Activated T-helper 17 cell treated with anti-CD3 and anti-CD28 coated beads, Interleukin-2, amount 50 U/mL, for 72 hours (primary cell): ENCODE data around the gene CNTFR. TPM values are rescaled to one million over a fixed set of nuclear protein-coding genes. Genes with fewer than 3 reads are reported as not detected.

Experiments
- ATAC-seq: fragments of 150-1000 bp; cut with Tn5 transposase; replicated peaks from 2 replicates; pipeline ENCODE4 v1.10.0; 2021; ENCODE audit warnings: mild to moderate bottlenecking, moderate library complexity
- H3K27ac Mint-ChIP-seq: one replicate; pipeline ENCODE4 v1.8.0; 2022; ENCODE audit warnings: mixed read lengths
- H3K27me3 Mint-ChIP-seq: one replicate; pipeline ENCODE4 v1.8.0; 2022; ENCODE audit warnings: mixed read lengths
- H3K36me3 Mint-ChIP-seq: one replicate; pipeline ENCODE4 v1.8.0; 2022; ENCODE audit warnings: low read depth, mild to moderate bottlenecking, mixed read lengths
- H3K4me1 Mint-ChIP-seq: one replicate; pipeline ENCODE4 v1.8.0; 2022; ENCODE audit warnings: mixed read lengths
- H3K4me3 Mint-ChIP-seq: one replicate; pipeline ENCODE4 v1.8.0; 2022; ENCODE audit warnings: mild to moderate bottlenecking, mixed read lengths
- H3K9me3 Mint-ChIP-seq: one replicate; pipeline ENCODE4 v1.8.0; 2022; ENCODE audit warnings: mixed read lengths
- total RNA-seq, 2 donors: library from RNA; stranded (reverse); gene quantifications; one replicate each; pipeline ENCODE4 v1.2.3, GENCODE V29; 2022

Gene CNTFR
- total RNA-seq, 2 donors from 2014 or later, result not detected

DNA sequence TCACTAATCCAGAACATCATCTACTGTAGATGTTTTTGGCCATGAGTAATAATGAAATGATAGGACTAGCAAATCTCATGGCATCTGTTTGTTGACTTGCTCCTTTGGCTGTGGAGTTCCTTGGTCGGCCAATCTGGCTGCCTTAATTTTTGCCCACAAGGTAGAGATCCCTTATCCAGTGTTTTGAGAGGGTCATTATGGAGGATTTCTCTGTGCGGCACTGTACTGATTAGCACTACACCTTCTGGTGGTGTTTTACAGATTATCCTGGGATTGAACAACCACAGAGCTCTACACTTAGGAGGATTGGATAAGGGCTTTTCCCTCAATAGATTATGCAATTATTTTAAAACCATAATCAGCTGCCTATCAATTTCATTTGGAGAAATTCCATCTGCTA is 63.5 kb downstream of the CNTFR start:
- Mint-ChIP-seq H3K4me3 (no peak overlapping the region), H3K9me3 (no peaks in the 10 kb centered on the region), H3K36me3 (no peaks in the 10 kb centered on the region), H3K27me3 (peaks cover 22% of the 10 kb centered on the region), H3K4me1 (peaks cover 12% of the 10 kb centered on the region), H3K27ac (no peak overlapping the region)
- ATAC-seq, result no peak

DNA sequence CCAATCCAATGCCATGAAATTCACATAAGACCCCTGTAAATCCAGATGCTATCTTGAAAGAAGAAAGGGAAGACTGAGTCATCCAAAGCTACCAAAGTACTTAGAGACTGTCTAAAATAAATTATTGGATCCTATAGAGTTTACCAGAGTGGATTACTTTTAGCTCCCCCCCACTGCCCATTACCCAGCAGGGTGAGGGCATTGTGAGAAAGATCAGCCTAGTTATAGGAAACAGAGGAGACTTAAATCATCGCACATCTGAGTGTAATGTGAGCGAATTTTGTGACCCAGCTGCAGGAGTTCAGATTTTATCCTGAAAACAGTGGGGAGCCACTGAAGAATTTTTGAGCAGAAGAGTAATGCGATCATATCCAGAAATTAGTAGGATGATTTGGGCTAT is 65.2 kb downstream of the CNTFR start:
- Mint-ChIP-seq H3K4me3 (peak overlapping the region; percentile 44), H3K36me3 (no peaks in the 10 kb centered on the region), H3K27ac (no peak overlapping the region), H3K9me3 (no peaks in the 10 kb centered on the region), H3K4me1 (peaks cover 12% of the 10 kb centered on the region), H3K27me3 (peaks cover 9% of the 10 kb centered on the region)
- ATAC-seq, result no peak

DNA sequence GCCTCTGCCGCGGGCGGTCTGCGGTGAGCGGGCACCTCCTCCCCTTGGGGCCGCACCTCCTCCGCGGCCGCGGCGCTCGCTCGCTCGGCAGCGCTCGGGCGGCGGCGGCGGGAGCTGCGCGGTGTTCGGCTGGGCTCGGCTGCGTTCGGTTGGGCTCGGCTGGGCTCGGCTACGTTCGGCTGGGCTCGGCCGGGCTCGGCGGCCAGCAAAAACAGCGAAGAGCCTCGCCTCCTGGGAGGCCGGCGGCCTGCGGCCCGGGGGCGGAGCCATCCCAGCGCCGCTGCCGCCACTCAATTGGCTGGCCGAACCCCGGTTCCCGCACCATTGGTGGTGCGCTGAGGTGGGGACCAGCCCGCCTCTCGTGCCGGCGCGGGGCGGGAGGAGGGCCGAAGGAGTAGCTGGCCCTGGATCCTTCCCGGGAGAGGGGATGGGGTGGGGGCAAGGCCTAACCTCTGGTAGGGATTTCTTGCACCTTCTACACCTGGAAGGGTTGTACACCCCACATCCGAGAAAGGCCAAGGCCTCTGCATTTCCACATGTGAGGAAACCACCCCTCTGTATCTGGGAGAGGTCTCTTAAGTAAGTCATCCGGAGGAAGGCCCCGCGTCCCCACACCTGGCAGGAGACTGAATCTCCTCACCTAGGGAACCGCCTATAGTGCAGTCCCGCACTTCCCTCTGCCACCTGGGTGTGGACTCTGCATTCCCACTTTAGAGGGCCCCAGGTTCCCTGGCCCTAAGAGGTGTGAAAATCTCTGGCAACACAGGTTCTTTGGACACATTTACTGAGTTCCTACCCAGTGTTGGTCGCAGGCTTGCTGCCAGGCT is 66.3 kb downstream of the CNTFR start, which contains the start of gene ENHO:
Gene ENHO, minus strand, starts transcription at position 20 of the 827 bp plus-strand sequence. CDS start 1,295 bp downstream, outside the sequence.
- peaks cover 6% of the 10 kb centered on the region for H3K27me3 Mint-ChIP-seq
- peak within 1 kb of the TSS; percentile 64 for H3K4me3 Mint-ChIP-seq
- peaks cover 12% of the 10 kb centered on the region for H3K4me1 Mint-ChIP-seq
- no peaks in the 10 kb centered on the region for H3K36me3 Mint-ChIP-seq
- no peaks in the 10 kb centered on the region for H3K9me3 Mint-ChIP-seq
- ATAC-seq, result peak; percentile 96
- H3K27ac Mint-ChIP-seq, result peak within 1 kb of the TSS; percentile 20

DNA sequence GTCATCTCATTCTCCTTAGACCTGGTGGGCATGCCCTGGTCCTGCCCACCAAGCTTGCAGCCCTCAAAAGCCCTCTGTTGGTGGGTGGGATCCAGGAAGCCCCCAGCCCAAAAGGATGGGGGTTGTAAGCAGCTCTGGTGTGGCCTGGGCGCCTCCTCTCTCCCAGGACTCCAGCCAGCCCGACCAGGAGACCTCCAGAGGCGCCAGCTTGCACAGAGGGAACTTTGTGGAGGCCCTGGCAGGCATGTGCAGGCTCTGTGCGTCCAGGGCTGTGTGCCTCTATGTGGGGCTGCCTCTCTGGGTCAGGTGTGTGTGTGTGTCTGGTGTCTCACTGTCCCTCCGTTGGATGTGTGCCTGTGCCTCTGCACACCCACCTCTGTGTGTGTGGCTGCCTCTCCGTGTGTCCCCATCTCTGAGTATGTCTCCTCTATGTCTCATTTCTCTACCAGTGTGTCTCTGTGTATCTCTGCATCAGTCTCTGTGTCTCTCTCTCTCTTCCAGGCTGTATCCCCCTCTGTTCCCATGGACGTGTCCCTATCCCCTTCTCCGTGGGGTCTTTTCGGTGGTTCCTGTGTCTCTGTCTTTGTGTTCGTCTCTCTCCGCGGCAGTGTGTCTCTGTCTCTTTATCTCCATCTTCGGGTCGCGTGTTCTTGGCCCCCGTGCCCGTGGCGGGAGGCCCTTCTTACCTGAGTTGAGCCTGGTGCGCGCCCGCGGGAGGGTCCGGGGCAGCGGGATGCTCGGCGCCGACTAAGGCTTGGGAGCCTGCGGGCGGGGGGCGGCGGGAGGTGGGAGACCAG is 67.2 kb downstream of the CNTFR start:
- ATAC-seq, result no peak
- Mint-ChIP-seq H3K4me1 (peaks cover 12% of the 10 kb centered on the region), H3K27me3 (peaks cover 6% of the 10 kb centered on the region), H3K36me3 (no peaks in the 10 kb centered on the region), H3K27ac (peak overlapping the region; percentile 20), H3K4me3 (peak overlapping the region; percentile 64), H3K9me3 (no peaks in the 10 kb centered on the region)

DNA sequence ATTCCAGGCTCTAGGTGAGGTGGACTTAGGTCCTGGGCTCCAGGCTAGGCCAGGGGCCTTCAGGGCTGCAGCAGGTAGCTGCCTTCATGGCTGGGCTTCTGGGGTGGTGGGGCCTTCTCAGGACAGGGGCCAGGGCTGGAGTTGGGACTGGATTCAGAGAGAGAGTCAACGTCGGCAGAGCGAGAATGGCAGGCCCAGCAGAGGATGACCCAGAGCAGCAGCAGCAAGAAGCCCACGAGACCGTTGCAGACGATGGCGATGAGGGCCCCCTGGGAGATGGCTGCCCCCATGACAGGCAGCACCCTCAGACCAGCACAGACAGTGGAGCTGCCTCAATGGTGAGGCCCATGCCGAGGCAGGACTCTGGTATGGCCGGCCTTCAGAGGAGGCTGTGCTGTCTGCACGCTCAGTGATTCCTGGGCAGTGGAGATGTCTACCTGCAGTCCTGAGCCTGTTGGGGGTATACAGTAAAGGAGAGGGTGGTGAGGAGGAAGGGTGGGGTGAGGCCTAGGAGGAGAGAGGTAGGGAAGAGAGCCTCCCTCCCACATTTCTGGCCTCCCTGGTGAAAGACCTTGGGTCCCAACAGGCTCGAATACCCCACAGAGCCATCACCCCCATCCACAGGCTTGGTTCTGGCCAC is 68.0 kb downstream of the CNTFR start:
- H3K9me3 Mint-ChIP-seq, result no peaks in the 10 kb centered on the region
- peaks cover 6% of the 10 kb centered on the region for H3K27me3 Mint-ChIP-seq
- no peak overlapping the region for H3K4me3 Mint-ChIP-seq
- no peak overlapping the region for H3K27ac Mint-ChIP-seq
- no peak for ATAC-seq
- H3K36me3 Mint-ChIP-seq, result no peaks in the 10 kb centered on the region
- H3K4me1 Mint-ChIP-seq, result peaks cover 12% of the 10 kb centered on the region

DNA sequence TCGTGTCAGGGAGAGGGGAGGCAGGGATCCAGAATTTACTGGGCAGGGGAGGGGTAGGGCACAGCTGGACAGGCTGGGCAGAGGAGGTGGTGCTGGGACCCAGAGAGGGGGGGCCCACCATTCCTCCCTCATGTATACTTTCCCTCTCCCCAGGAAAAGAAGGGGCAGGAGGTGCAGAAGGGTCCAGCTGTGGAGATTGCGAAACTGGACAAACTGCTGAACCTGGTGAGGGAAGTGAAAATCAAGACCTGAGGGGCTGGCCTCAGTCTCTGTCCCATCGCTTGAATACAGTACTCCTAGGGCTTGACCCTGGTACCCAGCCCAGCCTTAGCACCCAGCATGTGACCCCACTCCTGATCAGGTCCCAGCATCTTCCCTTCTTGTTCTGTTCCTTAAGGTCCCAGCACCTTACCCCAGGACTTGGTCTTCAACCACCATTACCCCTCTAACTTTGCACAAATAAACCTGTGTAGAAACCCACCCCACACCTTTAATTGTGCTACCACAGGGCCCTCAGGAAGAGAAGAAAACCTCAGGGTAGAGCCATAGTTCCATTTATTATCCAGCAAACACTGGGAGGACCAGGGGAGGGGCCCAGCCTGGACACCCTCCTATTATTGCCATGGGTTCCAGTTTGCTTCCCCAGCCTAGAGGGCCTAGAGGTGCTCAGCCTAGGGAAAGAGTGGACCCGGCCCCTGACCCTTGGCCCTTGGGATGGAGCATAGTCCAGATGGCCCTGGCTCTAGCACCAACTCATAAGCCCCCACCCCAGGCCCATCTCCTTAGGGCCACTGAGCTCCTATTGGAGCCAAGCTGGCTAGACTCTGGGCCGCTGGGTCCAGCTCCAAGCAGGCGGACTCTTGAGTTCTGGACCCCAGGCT is 68.8 kb downstream of the CNTFR start:
- no peaks in the 10 kb centered on the region for H3K36me3 Mint-ChIP-seq
- ATAC-seq, result no peak

DNA sequence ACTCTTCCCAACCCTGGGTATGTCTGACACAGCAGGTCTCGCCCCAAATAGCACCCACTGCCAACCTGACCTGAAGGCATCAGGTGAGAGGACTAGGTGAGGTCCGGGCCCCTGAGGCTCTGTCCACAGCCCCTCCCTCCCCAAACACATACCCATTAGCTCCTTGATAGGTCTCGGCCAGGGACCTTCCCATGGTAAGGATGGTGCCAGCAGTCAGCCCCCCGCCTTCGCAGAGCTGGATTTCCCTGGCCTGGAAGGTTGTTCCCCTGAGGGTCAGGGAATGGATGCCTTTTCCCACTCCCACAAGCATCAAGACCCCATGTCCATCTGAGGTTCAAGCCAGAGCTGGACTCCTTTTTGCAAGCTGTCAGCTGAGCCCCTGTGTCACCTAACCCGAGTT is 69.4 kb downstream of the CNTFR start:
- Mint-ChIP-seq H3K4me1 (peaks cover 12% of the 10 kb centered on the region), H3K27ac (no peak overlapping the region), H3K36me3 (no peaks in the 10 kb centered on the region), H3K9me3 (no peaks in the 10 kb centered on the region), H3K4me3 (no peak overlapping the region), H3K27me3 (peaks cover 7% of the 10 kb centered on the region)
- no peak for ATAC-seq

More for the DNA sequence above, 68.8 kb downstream of the CNTFR start:
- Mint-ChIP-seq H3K27me3 (peaks cover 10% of the 10 kb centered on the region), H3K27ac (no peak overlapping the region), H3K9me3 (no peaks in the 10 kb centered on the region), H3K4me1 (peaks cover 12% of the 10 kb centered on the region), H3K4me3 (no peak overlapping the region)

DNA sequence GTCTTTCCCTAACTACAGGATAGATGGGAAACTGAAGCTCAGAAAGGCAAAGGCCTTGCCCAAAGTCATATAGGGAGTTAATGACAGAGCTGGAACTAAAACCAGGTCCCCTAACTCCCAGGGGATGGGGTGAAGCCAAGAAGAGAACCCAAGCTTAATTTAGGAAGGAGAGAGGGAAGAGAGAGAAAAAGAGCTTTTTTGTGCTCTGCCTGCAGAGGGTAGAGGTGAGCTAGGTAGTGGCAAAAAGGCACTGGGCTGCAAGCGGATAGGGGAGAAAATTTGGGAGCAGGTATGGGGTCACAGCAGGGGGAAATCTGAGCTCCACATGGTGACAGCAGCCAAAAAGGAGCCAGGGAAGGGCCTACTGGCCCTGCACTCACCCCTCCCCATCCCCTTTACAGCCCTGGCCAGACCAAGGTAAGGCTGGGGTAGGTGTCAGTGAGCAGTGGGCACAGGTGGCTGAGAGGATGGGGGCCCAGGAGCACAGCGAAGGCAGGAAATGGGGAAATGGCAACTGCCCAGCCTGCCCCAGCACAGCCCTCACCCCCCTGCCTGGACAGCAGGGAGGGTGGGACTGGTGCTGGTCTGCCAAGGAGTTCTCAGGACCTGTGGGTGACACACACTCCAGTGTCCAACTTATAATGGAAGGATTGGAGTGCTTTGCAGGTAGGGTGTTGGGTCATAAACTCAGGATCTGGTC is 70.1 kb downstream of the CNTFR start:
- no peak overlapping the region for H3K27ac Mint-ChIP-seq
- H3K4me1 Mint-ChIP-seq, result peaks cover 7% of the 10 kb centered on the region
- no peak overlapping the region for H3K4me3 Mint-ChIP-seq
- H3K27me3 Mint-ChIP-seq, result peaks cover 7% of the 10 kb centered on the region
- no peaks in the 10 kb centered on the region for H3K36me3 Mint-ChIP-seq
- H3K9me3 Mint-ChIP-seq, result no peaks in the 10 kb centered on the region
- no peak for ATAC-seq

DNA sequence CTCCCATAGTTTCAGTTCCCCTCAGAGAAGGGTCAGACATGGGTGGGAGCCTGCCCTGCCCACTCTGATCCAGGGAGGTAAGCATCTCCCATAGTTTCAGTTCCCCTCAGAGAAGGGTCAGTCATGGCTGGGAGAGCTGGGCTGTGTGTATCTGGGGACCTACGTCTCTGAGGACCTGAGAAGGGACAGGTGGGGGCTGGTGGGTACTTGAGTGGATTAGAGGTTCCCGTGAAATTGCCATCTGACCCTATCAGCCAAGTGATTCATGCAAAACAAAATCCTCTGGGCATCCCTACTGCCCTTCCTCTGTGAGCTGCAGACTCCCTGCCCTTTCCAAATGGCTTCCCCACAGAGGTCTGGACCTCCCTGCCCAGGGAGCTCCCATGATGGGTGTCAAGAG is 70.6 kb downstream of the CNTFR start:
- Mint-ChIP-seq H3K4me3 (no peak overlapping the region), H3K27ac (no peak overlapping the region), H3K4me1 (peaks cover 5% of the 10 kb centered on the region), H3K27me3 (peaks cover 7% of the 10 kb centered on the region), H3K36me3 (no peaks in the 10 kb centered on the region), H3K9me3 (no peaks in the 10 kb centered on the region)
- ATAC-seq, result no peak

DNA sequence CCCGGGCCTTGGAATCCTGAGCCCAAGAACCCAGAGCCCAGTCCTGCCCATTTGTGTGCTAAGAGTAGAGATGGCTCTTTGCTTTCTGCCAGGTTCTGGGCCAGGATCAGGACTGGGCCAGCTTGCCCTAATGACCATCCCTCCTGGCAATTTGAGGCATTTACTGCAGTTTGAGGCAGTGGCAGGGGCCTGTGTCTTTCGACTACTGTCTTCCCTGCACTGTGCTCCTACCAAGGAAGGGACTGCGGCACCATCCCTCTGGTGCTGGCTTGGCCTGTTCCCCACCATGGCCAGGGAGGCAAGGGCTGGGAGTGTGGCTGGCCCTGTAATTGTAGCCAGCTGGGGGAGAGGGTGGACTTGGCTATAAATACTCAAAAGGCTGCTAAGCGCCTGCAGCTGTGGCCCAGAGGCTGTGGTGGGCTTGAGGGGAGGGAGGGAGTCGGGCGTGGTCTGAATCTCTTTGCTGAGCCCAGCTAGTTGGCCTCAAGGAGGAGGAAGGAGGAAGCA is 71.4 kb downstream of the CNTFR start:
- H3K9me3 Mint-ChIP-seq, result no peaks in the 10 kb centered on the region
- no peak for ATAC-seq
- H3K27me3 Mint-ChIP-seq, result peaks cover 7% of the 10 kb centered on the region
- H3K4me3 Mint-ChIP-seq, result no peak overlapping the region
- no peaks in the 10 kb centered on the region for H3K36me3 Mint-ChIP-seq
- H3K27ac Mint-ChIP-seq, result no peak overlapping the region
- H3K4me1 Mint-ChIP-seq, result peaks cover 5% of the 10 kb centered on the region

DNA sequence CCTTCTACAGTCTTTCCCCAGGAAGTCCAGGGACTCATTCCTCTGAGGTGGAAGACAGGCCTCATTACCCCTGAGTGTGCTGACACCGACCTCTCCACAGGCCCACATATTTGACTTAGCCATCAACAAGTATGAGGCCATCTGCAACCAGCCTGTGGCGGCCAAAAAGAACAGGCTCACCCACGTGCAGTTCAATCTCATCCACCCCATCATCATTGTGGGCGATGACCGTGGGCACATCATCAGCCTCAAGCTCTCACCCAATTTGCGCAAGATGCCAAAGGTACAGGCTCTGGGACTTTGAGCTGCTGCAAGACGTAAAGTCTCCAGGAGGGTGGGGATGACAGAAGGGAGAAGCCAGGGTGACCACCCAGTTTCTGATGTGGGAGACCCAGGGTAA is 72.3 kb downstream of the CNTFR start:
- H3K9me3 Mint-ChIP-seq, result no peaks in the 10 kb centered on the region
- peaks cover 4% of the 10 kb centered on the region for H3K27me3 Mint-ChIP-seq
- no peak overlapping the region for H3K4me3 Mint-ChIP-seq
- no peak overlapping the region for H3K27ac Mint-ChIP-seq
- H3K4me1 Mint-ChIP-seq, result peaks cover under 1% of the 10 kb centered on the region
- ATAC-seq, result no peak
- no peaks in the 10 kb centered on the region for H3K36me3 Mint-ChIP-seq

DNA sequence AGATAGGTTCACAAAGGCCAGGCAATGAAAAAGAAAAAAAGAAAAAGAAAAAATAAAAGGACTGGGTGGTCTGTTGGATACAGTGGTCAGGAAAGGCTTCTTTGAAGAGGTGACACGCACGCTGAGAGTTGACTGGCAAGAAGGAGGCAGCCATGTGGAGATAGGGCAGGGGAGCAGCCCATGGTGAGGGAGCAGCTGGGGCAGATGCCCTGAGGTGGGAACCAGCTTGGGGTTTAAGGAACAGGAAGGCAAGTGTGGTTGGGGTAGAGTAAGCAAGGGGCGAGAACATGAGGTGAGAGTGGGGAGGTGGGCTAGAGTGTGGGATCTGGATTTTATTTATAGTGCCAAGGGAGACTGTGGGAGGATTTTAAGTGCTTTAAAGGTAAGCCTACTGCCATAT is 73.6 kb downstream of the CNTFR start:
- peaks cover 4% of the 10 kb centered on the region for H3K27me3 Mint-ChIP-seq
- H3K4me3 Mint-ChIP-seq, result no peak overlapping the region
- ATAC-seq, result no peak
- no peaks in the 10 kb centered on the region for H3K36me3 Mint-ChIP-seq
- no peaks in the 10 kb centered on the region for H3K9me3 Mint-ChIP-seq
- H3K4me1 Mint-ChIP-seq, result no peaks in the 10 kb centered on the region
- no peak overlapping the region for H3K27ac Mint-ChIP-seq

DNA sequence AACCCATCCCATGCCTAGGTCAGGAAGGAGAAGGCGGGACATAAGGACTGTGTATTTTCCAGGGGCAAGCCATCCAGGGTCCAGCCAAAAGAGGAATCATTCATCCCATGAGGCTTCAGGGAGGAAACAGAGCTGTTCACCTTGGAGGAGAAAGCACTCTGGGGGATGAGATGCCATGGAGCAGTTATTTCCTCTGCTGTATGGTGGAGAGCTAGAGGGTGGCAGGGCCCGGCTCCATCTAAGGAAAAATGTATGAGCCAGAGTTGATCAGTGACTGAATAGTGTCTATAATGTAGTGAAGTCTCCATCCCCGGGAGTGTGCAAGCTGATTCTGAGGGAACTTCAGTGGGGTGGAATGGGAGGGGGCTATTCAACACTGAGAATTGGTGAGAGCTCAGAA is 74.7 kb downstream of the CNTFR start:
- Mint-ChIP-seq H3K4me1 (no peaks in the 10 kb centered on the region), H3K27ac (no peak overlapping the region), H3K27me3 (peaks cover 4% of the 10 kb centered on the region), H3K36me3 (no peaks in the 10 kb centered on the region), H3K4me3 (no peak overlapping the region), H3K9me3 (no peaks in the 10 kb centered on the region)
- ATAC-seq, result no peak
